GM18951 (cell line): ENCODE results near the gene CAPN5.

Experiments
- POLR2A ChIP-seq: IDR thresholded peaks from 4 replicates; pipeline ENCODE4 v1.6.1; 2011; ENCODE audit warnings: mild to moderate bottlenecking; ENCODE audit not compliant: insufficient read length, insufficient read depth; ENCODE audit errors: extremely low read depth
- in situ Hi-C: fragments of 300-500 bp; cut with MboI; formaldehyde crosslinking; loops from one replicate; pipeline ENCODE4 v1.12.0; 2022; ENCODE audit warnings: low sequenced_read_pairs, mixed read lengths, inconsistent platforms; ENCODE audit not compliant: unreplicated experiment

CAPN5 gene

GRCh38 chr11:77085652-77086051 is 18.9 kb downstream of the CAPN5 start:
- no peak for TF ChIP-seq POLR2A
- in situ Hi-C loops: no loop called here

DNA sequence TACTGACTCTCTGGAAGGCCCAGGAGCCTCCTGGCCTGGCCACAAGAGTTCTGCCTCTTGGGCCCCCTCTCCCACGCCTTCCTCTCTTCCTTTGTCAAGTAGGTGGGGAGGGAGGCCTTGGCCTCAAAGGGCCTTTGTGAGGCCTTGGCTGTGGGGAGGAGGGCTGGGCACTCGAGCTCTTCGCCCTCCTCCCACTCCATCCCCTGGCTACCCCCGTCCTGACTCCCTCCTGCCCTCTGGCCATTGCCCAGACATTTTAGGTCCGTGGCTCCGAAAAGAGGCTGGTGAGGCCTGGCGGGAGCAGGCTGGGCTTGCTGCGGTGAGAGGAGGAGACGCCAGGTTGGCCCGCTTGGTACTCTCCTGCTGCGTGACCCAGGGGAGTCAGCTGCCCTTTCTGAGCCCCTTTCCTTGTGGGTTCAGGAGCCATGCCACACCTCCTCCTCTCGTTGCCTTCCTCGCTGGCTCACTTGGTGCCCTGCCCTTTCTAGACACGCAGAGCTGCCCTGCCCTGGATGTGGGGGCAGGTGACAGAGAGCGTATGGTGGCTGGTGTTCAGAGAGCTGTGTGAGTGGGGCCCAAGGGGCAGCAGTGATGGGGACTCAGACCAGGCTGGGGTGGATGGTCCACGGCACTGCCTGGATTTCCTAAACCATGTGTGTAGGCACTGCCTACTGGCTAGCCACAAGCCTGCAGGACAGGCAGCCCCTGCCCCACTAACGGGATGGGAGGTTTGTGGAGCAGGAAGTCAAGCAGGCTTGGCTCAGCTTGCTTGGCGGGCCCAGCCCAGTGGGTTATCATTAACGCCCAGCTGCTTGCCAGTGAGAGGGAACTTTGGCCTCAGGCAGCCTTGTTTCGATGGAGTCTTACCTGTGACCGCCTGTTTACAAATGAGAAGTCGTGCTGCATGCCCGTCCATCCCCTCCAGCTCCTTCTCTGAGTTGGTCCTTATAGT is 20.0 kb downstream of the CAPN5 start:
- no peak for TF ChIP-seq POLR2A
- in situ Hi-C loops: no loop called here

GRCh38 chr11:77087723-77088225 is 21.0 kb downstream of the CAPN5 start:
- in situ Hi-C loops: no loop called here
- no peak for TF ChIP-seq POLR2A

GRCh38 chr11:77088236-77089003 is 21.6 kb downstream of the CAPN5 start:
- in situ Hi-C loops: no loop called here
- TF ChIP-seq POLR2A: no peak

GRCh38 chr11:77089004-77089545 is 22.3 kb downstream of the CAPN5 start:
- no peak for TF ChIP-seq POLR2A
- in situ Hi-C loops: no loop called here

GRCh38 chr11:77090046-77090372 is 23.2 kb downstream of the CAPN5 start:
- in situ Hi-C loops: no loop called here
- no peak for TF ChIP-seq POLR2A

- in situ Hi-C loops: no loop called here
- no peak for TF ChIP-seq POLR2A
Measured at GRCh38 chr11:77090373-77091111, 23.8 kb downstream of the CAPN5 start.

DNA sequence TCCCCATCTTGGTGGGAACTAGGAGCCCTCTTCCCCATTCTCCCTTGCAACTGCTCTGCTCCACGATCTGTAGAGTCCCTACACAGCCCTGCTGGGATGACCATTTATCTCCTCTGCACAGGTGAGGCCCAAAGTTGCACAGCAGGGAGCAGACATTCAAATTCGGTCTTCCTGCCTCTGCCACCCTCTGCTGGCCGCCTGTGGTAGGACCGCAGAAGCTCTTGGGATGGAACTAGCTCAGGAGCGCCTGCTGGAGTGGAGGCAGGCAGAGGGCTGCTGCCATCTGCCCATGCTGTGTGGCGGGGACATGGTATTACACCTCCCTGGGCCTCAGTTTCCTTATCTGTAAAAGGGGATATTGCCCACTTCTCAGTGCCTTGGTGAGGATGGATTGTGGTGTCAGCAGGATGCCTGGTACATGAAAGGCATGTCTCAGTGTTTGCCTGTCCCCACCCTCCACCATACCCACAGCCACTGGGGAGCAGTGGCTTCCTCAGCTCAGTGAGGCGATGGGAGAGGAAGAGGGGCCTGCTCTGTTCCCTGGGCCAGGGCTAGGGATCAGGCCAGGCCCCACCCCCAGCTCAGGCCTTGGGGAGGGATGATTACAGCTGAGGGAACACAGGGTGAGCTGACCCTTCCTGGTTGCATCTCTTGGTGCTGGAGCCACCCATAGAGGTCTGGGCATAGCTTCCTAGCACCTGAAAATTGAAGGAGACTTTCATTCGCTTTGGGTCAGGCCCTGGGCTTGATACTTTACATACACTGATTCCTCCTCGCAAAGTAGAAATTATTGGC is 24.6 kb downstream of the CAPN5 start:
- in situ Hi-C loops: no loop called here
- no peak for TF ChIP-seq POLR2A

DNA sequence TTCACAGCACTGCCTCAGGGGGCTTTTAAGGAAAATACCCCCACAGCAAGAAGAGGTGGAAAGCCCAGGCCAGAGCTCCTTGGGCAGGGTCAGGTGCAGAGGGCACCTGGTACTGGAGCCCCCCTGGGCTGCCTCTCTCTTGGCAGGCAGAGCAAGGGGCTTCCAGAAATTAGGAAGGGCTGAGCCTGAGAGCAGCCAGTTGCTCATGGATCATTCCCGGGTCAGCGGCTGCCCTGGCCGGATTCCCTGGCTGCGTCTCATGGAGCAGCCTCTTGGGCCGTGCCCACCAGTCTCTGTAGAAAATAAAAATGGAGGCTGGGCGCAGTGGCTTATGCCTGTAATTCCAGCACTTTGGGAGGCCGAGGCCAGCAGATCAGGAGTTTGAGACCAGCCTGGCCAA is 25.6 kb downstream of the CAPN5 start:
- in situ Hi-C loops: no loop called here
- no peak for TF ChIP-seq POLR2A

- in situ Hi-C loops: no loop called here
- no peak for TF ChIP-seq POLR2A
Measured at GRCh38 chr11:77093056-77093891, 26.5 kb downstream of the CAPN5 start.
